Measurements from ENCODE around the gene ZAR1. TPM values are rescaled to one million over a fixed set of nuclear protein-coding genes. Genes with fewer than 3 reads are reported as not detected.

Gene ZAR1
- total and polyA plus RNA-seq, 10 of the 15 experiments (the other 5 are each of a cell fraction or from before 2014, with no cell fraction given) = not detected

DNA sequence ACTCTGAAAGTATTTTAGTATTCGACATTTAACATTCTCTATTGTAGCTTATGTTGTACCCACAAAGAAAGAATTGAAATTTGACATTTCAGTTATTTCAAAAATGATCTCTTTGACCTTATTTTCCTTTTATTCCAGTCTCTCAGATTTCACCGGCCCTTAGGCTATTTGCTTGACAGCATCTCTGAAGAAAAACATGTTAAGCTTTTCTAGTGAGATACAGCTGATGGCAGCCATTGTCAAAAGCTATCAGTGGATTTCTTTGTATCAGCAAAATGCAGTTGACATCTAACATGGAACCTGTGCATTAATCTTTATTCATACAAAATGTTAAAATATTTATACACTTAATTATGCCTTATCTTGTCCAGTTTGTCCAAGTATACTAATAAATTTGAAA is 16.7 kb downstream of the ZAR1 start:
- in situ Hi-C loops (cut with MboI) = no loop called here
- 100% methylated on average over 2 of the region's 2 CpGs for WGBS (ENCODE audit: insufficient coverage, insufficient replicate concordance, low lambda C conversion rate, missing lambda C conversion rate)

More for the DNA sequence above, 16.7 kb downstream of the ZAR1 start:
- Histone ChIP-seq H3K9me3 (replicated peaks; ENCODE audit: control insufficient read depth, insufficient read depth, low read length) (no peaks in the 10 kb centered on the region), H4K20me1 (ENCODE audit: control insufficient read depth, insufficient read depth) (no peaks in the 10 kb centered on the region; the same call in 1 of the 2 replicates), H3K4me3 (no peak overlapping the region), H3K79me2 (ENCODE audit: control insufficient read depth, insufficient read depth, low read length) (no peaks in the 10 kb centered on the region), H3K27me3 (replicated peaks in 1 of 2; ENCODE audit: control insufficient read depth in 2 of 2, insufficient read depth in 2 of 2, low read length in 1 of 2) (no peaks in the 10 kb centered on the region), H2AFZ (ENCODE audit: control insufficient read depth, low read depth, low read length) (no peak overlapping the region), H3K4me1 (ENCODE audit: control insufficient read depth, insufficient read depth, low read length) (no peaks in the 10 kb centered on the region), H3K27ac (ENCODE audit: control insufficient read depth, insufficient read depth) (no peak overlapping the region), H3K36me3 (ENCODE audit: control insufficient read depth in 2 of 2, insufficient read depth in 2 of 2, low read length in 1 of 2) (peaks cover 9 to 24% of the 10 kb centered on the region in 2 experiments), H3K9ac (ENCODE audit: control insufficient read depth, insufficient read depth, low read length) (no peak overlapping the region), H3K4me2 (ENCODE audit: control insufficient read depth, insufficient read depth) (no peak overlapping the region)
- SMC1A ChIA-PET (ENCODE audit: uncharacterized antibody, unreplicated experiment) = no interaction called here
- POLR2A ChIA-PET = no interaction called here
- FAIRE-seq = no peak
- DNase-seq (ENCODE audit: low read depth, low spot score) = no peak
- no TSS peak for BruUV-seq (replicated peaks)
- TF ChIP-seq SUZ12 (IDR thresholded peaks at IDR 0.05; ENCODE audit: unreplicated experiment) = no peak
- no peak for TF ChIP-seq SREBF2 (IDR thresholded peaks at IDR 0.05; ENCODE audit: low read length)
- TF ChIP-seq JUND (IDR thresholded peaks at IDR 0.05; ENCODE audit: low read depth, low read length) = no peak
- TF ChIP-seq WRNIP1 (IDR thresholded peaks at IDR 0.05; ENCODE audit: borderline replicate concordance, low read depth, low read length) = no peak
- TF ChIP-seq, protein P1, sequence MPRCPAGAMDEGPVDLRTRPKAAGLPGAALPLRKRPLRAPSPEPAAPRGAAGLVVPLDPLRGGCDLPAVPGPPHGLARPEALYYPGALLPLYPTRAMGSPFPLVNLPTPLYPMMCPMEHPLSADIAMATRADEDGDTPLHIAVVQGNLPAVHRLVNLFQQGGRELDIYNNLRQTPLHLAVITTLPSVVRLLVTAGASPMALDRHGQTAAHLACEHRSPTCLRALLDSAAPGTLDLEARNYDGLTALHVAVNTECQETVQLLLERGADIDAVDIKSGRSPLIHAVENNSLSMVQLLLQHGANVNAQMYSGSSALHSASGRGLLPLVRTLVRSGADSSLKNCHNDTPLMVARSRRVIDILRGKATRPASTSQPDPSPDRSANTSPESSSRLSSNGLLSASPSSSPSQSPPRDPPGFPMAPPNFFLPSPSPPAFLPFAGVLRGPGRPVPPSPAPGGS (IDR thresholded peaks at IDR 0.05; ENCODE audit: borderline replicate concordance, insufficient read depth, low read depth, low read length, poor library complexity, severe bottlenecking) = no peak
- TF ChIP-seq CHD4 (IDR thresholded peaks at IDR 0.05) = no peak
- TF ChIP-seq HDAC2 (IDR thresholded peaks at IDR 0.05) = no peak
- TF ChIP-seq YBX1 (IDR thresholded peaks at IDR 0.05) = no peak
- TF ChIP-seq, protein P2, sequence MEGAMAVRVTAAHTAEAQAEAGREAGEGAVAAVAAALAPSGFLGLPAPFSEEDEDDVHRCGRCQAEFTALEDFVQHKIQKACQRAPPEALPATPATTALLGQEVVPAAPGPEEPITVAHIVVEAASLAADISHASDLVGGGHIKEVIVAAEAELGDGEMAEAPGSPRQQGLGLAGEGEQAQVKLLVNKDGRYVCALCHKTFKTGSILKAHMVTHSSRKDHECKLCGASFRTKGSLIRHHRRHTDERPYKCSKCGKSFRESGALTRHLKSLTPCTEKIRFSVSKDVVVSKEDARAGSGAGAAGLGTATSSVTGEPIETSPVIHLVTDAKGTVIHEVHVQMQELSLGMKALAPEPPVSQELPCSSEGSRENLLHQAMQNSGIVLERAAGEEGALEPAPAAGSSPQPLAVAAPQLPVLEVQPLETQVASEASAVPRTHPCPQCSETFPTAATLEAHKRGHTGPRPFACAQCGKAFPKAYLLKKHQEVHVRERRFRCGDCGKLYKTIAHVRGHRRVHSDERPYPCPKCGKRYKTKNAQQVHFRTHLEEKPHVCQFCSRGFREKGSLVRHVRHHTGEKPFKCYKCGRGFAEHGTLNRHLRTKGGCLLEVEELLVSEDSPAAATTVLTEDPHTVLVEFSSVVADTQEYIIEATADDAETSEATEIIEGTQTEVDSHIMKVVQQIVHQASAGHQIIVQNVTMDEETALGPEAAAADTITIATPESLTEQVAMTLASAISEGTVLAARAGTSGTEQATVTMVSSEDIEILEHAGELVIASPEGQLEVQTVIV (IDR thresholded peaks at IDR 0.05; ENCODE audit: borderline replicate concordance, partially characterized antibody) = no peak
- no peak for TF ChIP-seq CHD2 (IDR thresholded peaks at IDR 0.05; ENCODE audit: borderline replicate concordance, low read depth, low read length)
- TF ChIP-seq SUPT20H (IDR thresholded peaks at IDR 0.05; ENCODE audit: borderline replicate concordance, control insufficient read depth, low read depth, low read length) = no peak
- no peak for TF ChIP-seq ZNF207 (IDR thresholded peaks at IDR 0.05; ENCODE audit: borderline replicate concordance)
- no peak for TF ChIP-seq PAX5 (IDR thresholded peaks at IDR 0.05; ENCODE audit: borderline replicate concordance, low read depth, low read length)
- TF ChIP-seq RCOR1 (conservative IDR thresholded peaks at IDR 0.05; ENCODE audit: low read depth, low read length) = no peak
- TF ChIP-seq, protein P3, sequence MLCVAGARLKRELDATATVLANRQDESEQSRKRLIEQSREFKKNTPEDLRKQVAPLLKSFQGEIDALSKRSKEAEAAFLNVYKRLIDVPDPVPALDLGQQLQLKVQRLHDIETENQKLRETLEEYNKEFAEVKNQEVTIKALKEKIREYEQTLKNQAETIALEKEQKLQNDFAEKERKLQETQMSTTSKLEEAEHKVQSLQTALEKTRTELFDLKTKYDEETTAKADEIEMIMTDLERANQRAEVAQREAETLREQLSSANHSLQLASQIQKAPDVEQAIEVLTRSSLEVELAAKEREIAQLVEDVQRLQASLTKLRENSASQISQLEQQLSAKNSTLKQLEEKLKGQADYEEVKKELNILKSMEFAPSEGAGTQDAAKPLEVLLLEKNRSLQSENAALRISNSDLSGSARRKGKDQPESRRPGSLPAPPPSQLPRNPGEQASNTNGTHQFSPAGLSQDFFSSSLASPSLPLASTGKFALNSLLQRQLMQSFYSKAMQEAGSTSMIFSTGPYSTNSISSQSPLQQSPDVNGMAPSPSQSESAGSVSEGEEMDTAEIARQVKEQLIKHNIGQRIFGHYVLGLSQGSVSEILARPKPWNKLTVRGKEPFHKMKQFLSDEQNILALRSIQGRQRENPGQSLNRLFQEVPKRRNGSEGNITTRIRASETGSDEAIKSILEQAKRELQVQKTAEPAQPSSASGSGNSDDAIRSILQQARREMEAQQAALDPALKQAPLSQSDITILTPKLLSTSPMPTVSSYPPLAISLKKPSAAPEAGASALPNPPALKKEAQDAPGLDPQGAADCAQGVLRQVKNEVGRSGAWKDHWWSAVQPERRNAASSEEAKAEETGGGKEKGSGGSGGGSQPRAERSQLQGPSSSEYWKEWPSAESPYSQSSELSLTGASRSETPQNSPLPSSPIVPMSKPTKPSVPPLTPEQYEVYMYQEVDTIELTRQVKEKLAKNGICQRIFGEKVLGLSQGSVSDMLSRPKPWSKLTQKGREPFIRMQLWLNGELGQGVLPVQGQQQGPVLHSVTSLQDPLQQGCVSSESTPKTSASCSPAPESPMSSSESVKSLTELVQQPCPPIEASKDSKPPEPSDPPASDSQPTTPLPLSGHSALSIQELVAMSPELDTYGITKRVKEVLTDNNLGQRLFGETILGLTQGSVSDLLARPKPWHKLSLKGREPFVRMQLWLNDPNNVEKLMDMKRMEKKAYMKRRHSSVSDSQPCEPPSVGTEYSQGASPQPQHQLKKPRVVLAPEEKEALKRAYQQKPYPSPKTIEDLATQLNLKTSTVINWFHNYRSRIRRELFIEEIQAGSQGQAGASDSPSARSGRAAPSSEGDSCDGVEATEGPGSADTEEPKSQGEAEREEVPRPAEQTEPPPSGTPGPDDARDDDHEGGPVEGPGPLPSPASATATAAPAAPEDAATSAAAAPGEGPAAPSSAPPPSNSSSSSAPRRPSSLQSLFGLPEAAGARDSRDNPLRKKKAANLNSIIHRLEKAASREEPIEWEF (IDR thresholded peaks at IDR 0.05; ENCODE audit: insufficient replicate concordance, low read depth, low read length) = no peak
- TF ChIP-seq FOXK2 (IDR thresholded peaks at IDR 0.05) = no peak
- ATAC-seq = no peak
- CTCF ChIA-PET = interaction anchor here (0.7 to 2.6 kb wide), 2 partner anchors 9 to 205 kb away, joined by 3 to 8 read pairs; no protein-coding TSS in a partner anchor
- intact Hi-C loops (cut with micrococcal nuclease; ENCODE audit: unreplicated experiment) = no loop called here
- RAD21 ChIA-PET (ENCODE audit: unreplicated experiment) = no interaction called here
